Left lung (tissue), 10 donors: ENCODE data around the gene GRM5. TPM values are rescaled to one million over a fixed set of nuclear protein-coding genes. Genes with fewer than 3 reads are reported as not detected.

Experiments
- ATAC-seq: fragments of 200-7000 bp; cut with Tn5 transposase; one replicate; pipeline ENCODE4 v1.9.1; 2020; ENCODE audit warnings: moderate library complexity
- DNase-seq, 4 donors: peaks; one replicate each; pipeline ENCODE4 v3.0.0-alpha.2; 2013 to 2020
- H3K27ac ChIP-seq, 2 donors: fragments of 200-600 bp; sonication (generic) in 1 of 2; one replicate each; pipeline versions ENCODE4 v1.5.0 to v1.8.0; 2020 to 2021
- H3K27me3 ChIP-seq, 2 donors: fragments of 200-600 bp; sonication (generic) in 1 of 2; one replicate each; pipeline versions ENCODE4 v1.5.0 to v1.8.0; 2020 to 2021
- H3K36me3 ChIP-seq, 2 donors: fragments of 200-600 bp; sonication (generic) in 1 of 2; one replicate each; pipeline versions ENCODE4 v1.5.0 to v1.8.0; 2020 to 2021
- H3K4me1 ChIP-seq, 2 donors: fragments of 200-600 bp; one replicate each; pipeline ENCODE4 v1.8.0; 2021
- H3K4me3 ChIP-seq, 2 donors: fragments of 200-600 bp; sonication (generic) in 1 of 2; one replicate each; pipeline versions ENCODE4 v1.5.0 to v1.8.0; 2020 to 2021; ENCODE audit warnings: mild to moderate bottlenecking in 1 of 2
- H3K9me3 ChIP-seq, 2 donors: fragments of 200-600 bp; sonication (generic) in 1 of 2; one replicate each; pipeline versions ENCODE4 v1.5.0 to v1.8.0; 2020 to 2021
- CTCF ChIP-seq, 2 donors: fragments of 200-600 bp; sonication (generic) in 1 of 2; IDR thresholded peaks; one replicate each; pipeline versions ENCODE4 v1.5.0 to v1.8.0; 2021; ENCODE audit warnings: antibody characterized with exemption in 2 of 2
- intact Hi-C, 2 donors: fragments of 100-400 bp; cut with DNase I; formaldehyde crosslinking; loops; one replicate each; pipeline versions ENCODE4 v1.11.2 to v1.14.2; 2022
- polyA plus RNA-seq, 6 donors: library from polyadenylated mRNA; unstranded; fragments of 120-200 nt; gene quantifications; one replicate each; pipeline ENCODE4 v1.2.1, GENCODE V29; 2013; ENCODE audit not compliant: insufficient read length in 6 of 6
- total RNA-seq, 2 donors: library from RNA; stranded (reverse); fragmentation: NEBNext Ultra II Directional; extraction: Animal tissue kit (Norgen Biotek cat#: 25700); gene quantifications; one replicate each; pipeline ENCODE4 v1.2.1, GENCODE V29; 2021
- donor health status: DM: no; HTN: yes; CAD: no.
- donor health status: DM: no; HTN: no; CAD: no.

GRM5 gene
- total and polyA plus RNA-seq, 8 donors = 0.03 to 0.08 (median 0.04) TPM; not detected in 4

DNA sequence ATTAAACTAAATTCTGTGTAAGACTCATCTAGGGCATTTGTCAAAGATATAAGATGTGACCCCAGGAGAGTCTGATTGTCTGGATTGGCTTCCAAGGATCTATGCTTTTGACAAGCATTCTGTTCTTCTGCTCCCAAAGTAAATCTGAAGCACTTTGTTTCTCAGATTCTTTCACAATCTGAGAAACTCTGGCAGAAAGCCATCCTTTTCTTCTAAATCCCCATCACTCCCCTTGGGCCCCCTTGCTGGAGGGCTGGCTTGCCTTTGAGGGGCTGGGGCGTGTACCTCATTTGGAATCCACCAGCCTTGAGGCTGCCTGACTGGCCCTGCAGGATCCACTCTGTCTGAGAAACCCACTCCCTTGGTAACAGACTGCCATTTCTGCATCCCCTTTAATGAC, 554.8 kb downstream of the GRM5 start:
- intact Hi-C loops = no loop called here
- H3K9me3 ChIP-seq = no peaks in the 10 kb centered on the region
- H3K4me3 ChIP-seq = no peak overlapping the region
- no peak overlapping the region for H3K27ac ChIP-seq
- DNase-seq = peak in 1 of 4 donors; percentile 42
- peaks cover 11 to 56% of the 10 kb centered on the region in 2 donors for H3K27me3 ChIP-seq
- no peak for ATAC-seq
- H3K4me1 ChIP-seq = peaks cover 0 to 9% of the 10 kb centered on the region in 2 donors
- no peak for TF ChIP-seq CTCF (IDR thresholded peaks at IDR 0.05)
- no peaks in the 10 kb centered on the region for H3K36me3 ChIP-seq

- peak; percentile 36 to 88 (median 45) for DNase-seq
- no peaks in the 10 kb centered on the region for H3K36me3 ChIP-seq
- TF ChIP-seq CTCF (IDR thresholded peaks at IDR 0.05) = no peak
- peak overlapping the region; percentile 27 to 37 for H3K4me3 ChIP-seq
- peak; percentile 84 for ATAC-seq
- peaks cover 11 to 63% of the 10 kb centered on the region in 2 donors for H3K27me3 ChIP-seq
- no peaks in the 10 kb centered on the region for H3K9me3 ChIP-seq
- no peak overlapping the region for H3K27ac ChIP-seq
- peaks cover 0 to 9% of the 10 kb centered on the region in 2 donors for H3K4me1 ChIP-seq
- intact Hi-C loops = no loop called here
These were observed 556.8 kb downstream of the GRM5 start for GRCh38 chr11:88508759-88509581.

DNA sequence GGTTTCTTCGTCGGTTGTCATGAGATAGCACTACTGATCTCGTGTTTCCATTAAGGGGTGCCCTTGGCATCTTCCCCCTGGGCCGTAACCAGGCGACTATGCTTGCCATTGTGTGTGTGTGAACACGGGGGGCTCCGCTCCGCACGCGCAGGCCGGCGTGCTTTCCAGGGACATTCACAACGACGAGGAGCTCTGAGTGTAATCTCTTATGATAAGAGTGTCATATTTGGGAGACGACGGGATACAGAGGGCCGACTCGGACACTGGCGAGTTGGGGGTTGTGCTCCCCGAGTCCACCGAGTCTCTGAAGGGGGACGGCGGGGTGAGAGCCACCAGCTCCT, 557.4 kb downstream of the GRM5 start:
- H3K4me3 ChIP-seq = peak overlapping the region; percentile 27 to 37
- DNase-seq = peak in 2 of 4 donors; percentile 13 to 67
- peaks cover 11 to 63% of the 10 kb centered on the region in 2 donors for H3K27me3 ChIP-seq

DNA sequence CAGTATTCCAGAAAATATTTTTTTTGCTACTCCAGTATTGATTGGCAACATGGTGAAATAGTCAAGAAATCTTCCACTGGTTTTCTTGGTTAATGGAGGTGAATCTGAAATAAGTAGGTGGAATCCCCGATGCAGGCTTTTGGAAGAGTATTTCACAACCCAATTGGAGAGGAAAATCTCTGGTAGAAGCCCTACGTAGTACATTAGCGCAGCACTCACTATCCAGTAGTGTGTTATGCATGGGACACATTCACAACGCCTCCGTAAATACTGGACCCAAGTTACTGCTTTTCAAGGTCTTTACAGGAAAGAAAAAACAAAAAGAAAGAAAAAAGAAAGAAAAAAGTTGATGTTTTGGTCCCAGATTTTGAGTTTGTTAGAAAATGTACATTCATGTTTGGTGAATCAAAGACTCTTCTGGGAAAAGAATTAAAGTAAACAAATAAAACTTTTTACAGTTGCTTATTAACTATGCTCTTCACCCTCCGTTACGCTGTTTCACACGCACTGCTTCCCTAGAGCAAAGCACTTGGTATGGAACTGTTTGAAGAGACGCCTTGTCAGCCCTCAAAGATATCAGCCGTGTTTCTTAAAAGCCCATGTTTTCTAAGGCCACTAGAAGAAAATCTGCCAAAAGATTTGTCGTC, 557.9 kb downstream of the GRM5 start:
- no peaks in the 10 kb centered on the region for H3K9me3 ChIP-seq
- TF ChIP-seq CTCF (IDR thresholded peaks at IDR 0.05) = no peak
- no peak overlapping the region for H3K27ac ChIP-seq
- peak; percentile 57 for ATAC-seq
- intact Hi-C loops = no loop called here
- H3K4me1 ChIP-seq = peaks cover 0 to 9% of the 10 kb centered on the region in 2 donors
- peaks cover 11 to 63% of the 10 kb centered on the region in 2 donors for H3K27me3 ChIP-seq
- DNase-seq = peak in 1 of 4 donors; percentile 15
- no peaks in the 10 kb centered on the region for H3K36me3 ChIP-seq
- H3K4me3 ChIP-seq = peak overlapping the region in 1 of 2 donors; percentile 37

More for the DNA sequence above, 557.4 kb downstream of the GRM5 start:
- Histone ChIP-seq H3K4me1 (peaks cover 0 to 9% of the 10 kb centered on the region in 2 donors), H3K27ac (no peak overlapping the region), H3K36me3 (no peaks in the 10 kb centered on the region), H3K9me3 (no peaks in the 10 kb centered on the region)
- no peak for TF ChIP-seq CTCF (IDR thresholded peaks at IDR 0.05)
- intact Hi-C loops = no loop called here
- no peak for ATAC-seq

- Histone ChIP-seq H3K9me3 (no peaks in the 10 kb centered on the region), H3K27ac (no peak overlapping the region), H3K4me1 (no peaks in the 10 kb centered on the region), H3K4me3 (no peak overlapping the region), H3K27me3 (peaks cover 0 to 12% of the 10 kb centered on the region in 2 donors), H3K36me3 (no peaks in the 10 kb centered on the region)
- TF ChIP-seq CTCF (IDR thresholded peaks at IDR 0.05) = no peak
- intact Hi-C loops = no loop called here
- ATAC-seq (no peak), DNase-seq (peak in 1 of 4 donors; percentile 52)
These were observed 564.2 kb downstream of the GRM5 start for GRCh38 chr11:88501541-88501940.
